ENCODE measurements around the gene MB. TPM values are rescaled to one million over a fixed set of nuclear protein-coding genes. Genes with fewer than 3 reads are reported as not detected.

The MB gene
- total RNA-seq, 1 experiment from 2014 or later, result not detected

- TF ChIP-seq, protein P1, sequence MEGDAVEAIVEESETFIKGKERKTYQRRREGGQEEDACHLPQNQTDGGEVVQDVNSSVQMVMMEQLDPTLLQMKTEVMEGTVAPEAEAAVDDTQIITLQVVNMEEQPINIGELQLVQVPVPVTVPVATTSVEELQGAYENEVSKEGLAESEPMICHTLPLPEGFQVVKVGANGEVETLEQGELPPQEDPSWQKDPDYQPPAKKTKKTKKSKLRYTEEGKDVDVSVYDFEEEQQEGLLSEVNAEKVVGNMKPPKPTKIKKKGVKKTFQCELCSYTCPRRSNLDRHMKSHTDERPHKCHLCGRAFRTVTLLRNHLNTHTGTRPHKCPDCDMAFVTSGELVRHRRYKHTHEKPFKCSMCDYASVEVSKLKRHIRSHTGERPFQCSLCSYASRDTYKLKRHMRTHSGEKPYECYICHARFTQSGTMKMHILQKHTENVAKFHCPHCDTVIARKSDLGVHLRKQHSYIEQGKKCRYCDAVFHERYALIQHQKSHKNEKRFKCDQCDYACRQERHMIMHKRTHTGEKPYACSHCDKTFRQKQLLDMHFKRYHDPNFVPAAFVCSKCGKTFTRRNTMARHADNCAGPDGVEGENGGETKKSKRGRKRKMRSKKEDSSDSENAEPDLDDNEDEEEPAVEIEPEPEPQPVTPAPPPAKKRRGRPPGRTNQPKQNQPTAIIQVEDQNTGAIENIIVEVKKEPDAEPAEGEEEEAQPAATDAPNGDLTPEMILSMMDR (IDR thresholded peaks at IDR 0.05; ENCODE audit: unreplicated experiment), result peak; percentile 86
- no peaks in the 10 kb centered on the region for H3K9me3 Mint-ChIP-seq (ENCODE audit: low read depth, unreplicated experiment)
- no TSS peak for BruUV-seq (replicated peaks)
- H3K27ac Mint-ChIP-seq (ENCODE audit: unreplicated experiment), result no peak overlapping the region
- no peak overlapping the region for H3K4me3 Mint-ChIP-seq (ENCODE audit: low read depth, unreplicated experiment)
- CTCF ChIA-PET, result interaction anchor here (1.0 to 2.9 kb wide), 3 partner anchors 31 to 153 kb away, joined by 3 to 25 read pairs (median 4); no protein-coding TSS in a partner anchor
- H3K4me1 Mint-ChIP-seq (ENCODE audit: low read depth, unreplicated experiment), result peaks cover 11% of the 10 kb centered on the region
- DNase-seq, result peak; percentile 69
- peaks cover 5% of the 10 kb centered on the region for H3K36me3 Mint-ChIP-seq (ENCODE audit: insufficient read depth, unreplicated experiment)
- H3K27me3 Mint-ChIP-seq (ENCODE audit: unreplicated experiment), result peaks cover 9% of the 10 kb centered on the region
- intact Hi-C loops (cut with micrococcal nuclease; ENCODE audit: unreplicated experiment), result loop anchor here (1.0 to 2.0 kb wide), 2 partner anchors 153 to 232 kb away; no protein-coding TSS in a partner anchor
These were observed 34.1 kb downstream of the MB start for GRCh38 chr22:35582861-35583670.

DNA sequence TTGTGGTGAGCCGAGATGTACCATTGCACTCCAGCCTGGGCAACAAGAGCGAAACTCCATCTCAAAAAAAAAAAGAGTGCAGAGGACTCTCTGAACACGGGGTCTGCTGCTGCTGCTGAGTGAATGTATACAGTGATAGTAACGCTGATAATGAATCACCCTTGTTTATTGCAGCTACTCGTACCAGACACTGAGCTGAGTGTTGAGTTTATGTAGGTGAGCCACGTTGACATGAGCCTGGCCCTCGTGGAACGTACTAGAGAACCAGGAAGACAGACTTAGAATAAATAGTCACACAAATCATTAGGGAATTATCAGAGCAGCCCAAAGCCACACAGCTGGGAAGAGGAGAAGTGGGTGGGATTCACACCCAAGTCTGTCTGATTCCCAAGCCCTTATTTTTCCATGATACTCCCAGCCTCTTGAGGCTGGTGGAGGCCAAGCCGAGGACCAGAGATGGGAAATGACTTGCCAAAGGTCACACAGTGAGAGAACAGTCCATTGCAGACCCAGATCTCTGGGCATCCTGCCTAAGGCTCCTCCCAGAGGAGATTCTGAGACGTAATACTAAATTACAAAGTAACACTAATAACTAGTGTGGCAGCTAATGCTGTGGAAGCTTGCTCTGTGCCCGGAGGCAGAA is 34.8 kb downstream of the MB start:
- BruUV-seq (replicated peaks), result no TSS peak
- peaks cover 11% of the 10 kb centered on the region for H3K4me1 Mint-ChIP-seq (ENCODE audit: low read depth, unreplicated experiment)
- TF ChIP-seq, protein P1 (IDR thresholded peaks at IDR 0.05; ENCODE audit: unreplicated experiment), result no peak
- no peak for DNase-seq
- no peak overlapping the region for H3K27ac Mint-ChIP-seq (ENCODE audit: unreplicated experiment)
- H3K27me3 Mint-ChIP-seq (ENCODE audit: unreplicated experiment), result peaks cover 16% of the 10 kb centered on the region
- intact Hi-C loops (cut with micrococcal nuclease; ENCODE audit: unreplicated experiment), result loop anchor here (2.0 kb wide), 1 partner anchor 232 kb away; no protein-coding TSS in a partner anchor
- peaks cover 5% of the 10 kb centered on the region for H3K36me3 Mint-ChIP-seq (ENCODE audit: insufficient read depth, unreplicated experiment)
- CTCF ChIA-PET, result interaction anchor here (1.3 to 2.9 kb wide), 2 partner anchors 150 to 152 kb away, joined by 4 to 25 read pairs; no protein-coding TSS in a partner anchor
- H3K4me3 Mint-ChIP-seq (ENCODE audit: low read depth, unreplicated experiment), result no peak overlapping the region
- H3K9me3 Mint-ChIP-seq (ENCODE audit: low read depth, unreplicated experiment), result peaks cover 4% of the 10 kb centered on the region

DNA sequence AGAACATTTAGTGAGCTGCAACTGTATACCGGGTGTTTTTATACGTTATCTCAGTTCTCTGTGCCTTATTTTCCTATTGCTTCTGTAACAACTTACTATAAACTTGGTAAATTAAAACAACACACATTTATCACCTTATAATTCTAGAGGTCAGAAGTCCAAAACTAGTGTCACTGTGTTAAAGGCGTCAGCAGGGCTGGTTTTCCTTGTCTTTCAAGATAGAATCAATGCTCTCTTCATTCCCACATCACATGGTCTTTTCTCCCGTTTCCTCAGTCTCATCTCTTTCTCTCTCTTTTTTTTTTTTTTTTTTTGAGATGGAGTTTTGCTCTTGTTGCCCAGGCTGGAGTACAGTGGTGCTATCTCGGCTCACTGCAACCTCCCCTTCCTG is 36.1 kb downstream of the MB start:
- BruUV-seq (replicated peaks), result no TSS peak
- H3K4me1 Mint-ChIP-seq (ENCODE audit: low read depth, unreplicated experiment), result peaks cover 11% of the 10 kb centered on the region
- H3K9me3 Mint-ChIP-seq (ENCODE audit: low read depth, unreplicated experiment), result peaks cover 4% of the 10 kb centered on the region
- TF ChIP-seq, protein P1 (IDR thresholded peaks at IDR 0.05; ENCODE audit: unreplicated experiment), result no peak
- CTCF ChIA-PET, result no interaction called here
- peaks cover 5% of the 10 kb centered on the region for H3K36me3 Mint-ChIP-seq (ENCODE audit: insufficient read depth, unreplicated experiment)
- H3K4me3 Mint-ChIP-seq (ENCODE audit: low read depth, unreplicated experiment), result no peak overlapping the region
- H3K27me3 Mint-ChIP-seq (ENCODE audit: unreplicated experiment), result peaks cover 24% of the 10 kb centered on the region
- no peak for DNase-seq
- no peak overlapping the region for H3K27ac Mint-ChIP-seq (ENCODE audit: unreplicated experiment)
- intact Hi-C loops (cut with micrococcal nuclease; ENCODE audit: unreplicated experiment), result no loop called here

DNA sequence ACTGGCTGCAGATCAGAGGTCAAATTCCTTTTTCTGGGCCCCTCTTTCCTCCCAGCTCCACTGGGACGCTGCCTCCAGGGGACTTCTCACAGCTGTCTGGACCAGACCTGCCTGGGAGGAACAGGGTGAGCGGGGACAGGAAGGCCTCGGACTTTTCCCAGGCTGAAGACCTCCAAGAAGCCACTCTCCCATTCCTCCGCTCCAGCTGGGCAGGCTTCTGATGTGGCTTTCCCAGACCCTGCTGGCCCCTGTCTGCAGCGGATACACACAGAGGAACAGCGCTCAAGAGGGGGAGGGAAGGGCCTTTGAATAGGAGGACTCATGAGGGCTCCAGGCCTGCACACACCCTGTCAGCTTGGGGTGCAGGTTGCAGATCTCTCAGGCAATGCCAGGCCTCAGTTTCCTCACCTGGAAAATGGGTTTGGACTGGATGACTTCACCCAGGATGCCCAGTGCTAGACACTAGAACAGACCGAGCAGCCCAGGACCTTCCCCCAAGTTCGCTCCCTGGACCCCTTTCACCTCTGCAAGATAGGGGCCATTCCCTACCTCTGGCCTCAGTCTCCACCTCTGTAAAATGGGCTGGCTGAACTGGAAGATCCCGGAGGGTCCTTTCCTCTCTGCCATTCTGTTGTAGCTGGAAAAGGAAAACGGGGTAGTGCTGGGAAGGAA is 36.6 kb downstream of the MB start:
- DNase-seq, result no peak
- no peak overlapping the region for H3K4me3 Mint-ChIP-seq (ENCODE audit: low read depth, unreplicated experiment)
- peaks cover 5% of the 10 kb centered on the region for H3K36me3 Mint-ChIP-seq (ENCODE audit: insufficient read depth, unreplicated experiment)
- intact Hi-C loops (cut with micrococcal nuclease; ENCODE audit: unreplicated experiment), result no loop called here
- H3K27me3 Mint-ChIP-seq (ENCODE audit: unreplicated experiment), result peaks cover 29% of the 10 kb centered on the region
- H3K4me1 Mint-ChIP-seq (ENCODE audit: low read depth, unreplicated experiment), result peaks cover 11% of the 10 kb centered on the region
- peaks cover 4% of the 10 kb centered on the region for H3K9me3 Mint-ChIP-seq (ENCODE audit: low read depth, unreplicated experiment)
- no peak overlapping the region for H3K27ac Mint-ChIP-seq (ENCODE audit: unreplicated experiment)
- CTCF ChIA-PET, result no interaction called here
- TF ChIP-seq, protein P1 (IDR thresholded peaks at IDR 0.05; ENCODE audit: unreplicated experiment), result no peak
- BruUV-seq (replicated peaks), result no TSS peak

Data from Calu3 (cell line).